Esophagus muscularis mucosa (tissue), 4 donors: ENCODE results near the gene OXNAD1. TPM values are rescaled to one million over a fixed set of nuclear protein-coding genes. Genes with fewer than 3 reads are reported as not detected.

ENCODE experiments used
- DNase-seq: peaks from one replicate; pipeline ENCODE4 v3.0.0-alpha.2; 2017; ENCODE audit errors: extremely low spot score
- H3K27ac ChIP-seq, 4 donors: fragments of 200-600 bp; sonication (generic); replicated peaks in 1 of 4; 1 replicate in 3 of 4; 2 replicates in 1 of 4; pipeline ENCODE4 v1.5.1; 2016 to 2019; ENCODE audit warnings: mild to moderate bottlenecking in 1 of 4
- H3K27me3 ChIP-seq, 4 donors: fragments of 200-600 bp; sonication (generic); one replicate each; pipeline versions ENCODE4 v1.5.1 to v1.6.0; 2016 to 2019
- H3K36me3 ChIP-seq, 4 donors: fragments of 200-600 bp; sonication (generic); one replicate each; pipeline ENCODE4 v1.5.1; 2016 to 2019
- H3K4me1 ChIP-seq, 4 donors: fragments of 200-600 bp; sonication (generic); one replicate each; pipeline ENCODE4 v1.5.1; 2016 to 2019
- H3K4me3 ChIP-seq, 4 donors: fragments of 200-600 bp; sonication (generic); 1 replicate in 2 of 4; 2 replicates in 2 of 4; pipeline ENCODE4 v1.5.1; 2016 to 2019; ENCODE audit warnings: mild to moderate bottlenecking in 4 of 4, moderate library complexity in 1 of 4
- H3K9me3 ChIP-seq, 4 donors: fragments of 200-600 bp; sonication (generic); 1 replicate in 3 of 4; 2 replicates in 1 of 4; pipeline ENCODE4 v1.5.1; 2016 to 2019
- EP300 ChIP-seq: sonication (generic); formaldehyde crosslinking; IDR thresholded peaks from one replicate; pipeline ENCODE4 v1.6.1; 2017; ENCODE audit warnings: antibody characterized with exemption
- POLR2A ChIP-seq: fragments of 450-650 bp; IDR thresholded peaks from one replicate; pipeline ENCODE4 v1.6.1; 2017; ENCODE audit warnings: antibody characterized with exemption, moderate library complexity, mild to moderate bottlenecking, low read depth
- POLR2AphosphoS5 ChIP-seq, 2 donors: sonication (generic); formaldehyde crosslinking; IDR thresholded peaks; one replicate each; pipeline ENCODE4 v1.6.1; 2017; ENCODE audit warnings: antibody characterized with exemption in 2 of 2
- WGBS: methylation state at CpG from one replicate; pipeline ENCODE4 v1.1.5; 2018; 5-methylcytosine and 5-hydroxymethylcytosine counted together
- intact Hi-C: fragments of 100-400 bp; cut with DNase I; formaldehyde crosslinking; loops from one replicate; pipeline ENCODE4 v1.15.1; 2023
- total RNA-seq, 4 donors: library from RNA; depleted of rRNA; stranded (reverse); fragments of >200 nt; gene quantifications; one replicate each; pipeline versions ENCODE4 v1.1.0 to v1.2.1, GENCODE V29; 2016
- TF ChIP-seq, protein P1 (sequence below), 3 experiments: fragments of 200-600 bp in 2 of 3; fragments of 450-650 bp in 1 of 3; sonication (generic) in 2 of 3; IDR thresholded peaks; one replicate each; pipeline ENCODE4 v1.5.1; 2017 to 2019; ENCODE audit warnings: antibody characterized with exemption in 3 of 3, mild to moderate bottlenecking in 2 of 3, moderate library complexity in 1 of 3

The OXNAD1 gene
- total RNA-seq, 4 donors from 2014 or later, result 6.7 to 13.3 (median 10.2) TPM

- no peaks in the 10 kb centered on the region for H3K9me3 ChIP-seq
- intact Hi-C loops, result no loop called here
- peaks cover 7 to 69% (median 40%) of the 10 kb centered on the region in 4 donors for H3K4me1 ChIP-seq
- DNase-seq, result peak; percentile 53
- no peak for TF ChIP-seq POLR2A
- TF ChIP-seq, protein P1, sequence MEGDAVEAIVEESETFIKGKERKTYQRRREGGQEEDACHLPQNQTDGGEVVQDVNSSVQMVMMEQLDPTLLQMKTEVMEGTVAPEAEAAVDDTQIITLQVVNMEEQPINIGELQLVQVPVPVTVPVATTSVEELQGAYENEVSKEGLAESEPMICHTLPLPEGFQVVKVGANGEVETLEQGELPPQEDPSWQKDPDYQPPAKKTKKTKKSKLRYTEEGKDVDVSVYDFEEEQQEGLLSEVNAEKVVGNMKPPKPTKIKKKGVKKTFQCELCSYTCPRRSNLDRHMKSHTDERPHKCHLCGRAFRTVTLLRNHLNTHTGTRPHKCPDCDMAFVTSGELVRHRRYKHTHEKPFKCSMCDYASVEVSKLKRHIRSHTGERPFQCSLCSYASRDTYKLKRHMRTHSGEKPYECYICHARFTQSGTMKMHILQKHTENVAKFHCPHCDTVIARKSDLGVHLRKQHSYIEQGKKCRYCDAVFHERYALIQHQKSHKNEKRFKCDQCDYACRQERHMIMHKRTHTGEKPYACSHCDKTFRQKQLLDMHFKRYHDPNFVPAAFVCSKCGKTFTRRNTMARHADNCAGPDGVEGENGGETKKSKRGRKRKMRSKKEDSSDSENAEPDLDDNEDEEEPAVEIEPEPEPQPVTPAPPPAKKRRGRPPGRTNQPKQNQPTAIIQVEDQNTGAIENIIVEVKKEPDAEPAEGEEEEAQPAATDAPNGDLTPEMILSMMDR (IDR thresholded peaks at IDR 0.05), result no peak
- no peak for TF ChIP-seq EP300
- no peak for TF ChIP-seq POLR2AphosphoS5 (IDR thresholded peaks at IDR 0.05)
- no peaks in the 10 kb centered on the region for H3K27me3 ChIP-seq
- H3K36me3 ChIP-seq, result peaks cover 3 to 90% (median 61%) of the 10 kb centered on the region in 4 donors
- WGBS, result 89% methylated on average over 5 of the region's 5 CpGs
- no peak overlapping the region for H3K4me3 ChIP-seq
- H3K27ac ChIP-seq, result peak overlapping the region; percentile 49 to 69 (median 58)
Observed at GRCh38 chr3:16316847-16317560, 52.0 kb downstream of the OXNAD1 start.

DNA sequence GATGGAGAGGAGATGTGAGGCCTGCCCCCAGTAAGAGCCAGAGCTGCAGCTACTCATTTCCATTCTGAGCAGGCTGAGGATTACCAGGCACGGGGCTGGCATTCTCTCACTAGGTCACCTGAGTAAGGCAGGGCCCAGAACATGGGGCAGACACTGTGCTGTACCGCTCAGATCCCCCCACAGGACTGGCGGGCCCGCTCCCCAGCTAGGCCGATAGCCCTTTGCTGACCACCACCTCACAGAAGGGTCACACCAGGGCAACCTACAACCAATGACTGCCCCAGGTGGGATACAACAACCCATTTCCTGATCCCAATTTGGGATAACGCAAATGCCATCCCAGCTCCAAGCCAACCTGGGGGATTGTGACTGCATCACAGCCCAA lies 52.5 kb downstream of the OXNAD1 start:
- TF ChIP-seq POLR2A (no peak), EP300 (no peak)
- peaks cover 4 to 69% (median 39%) of the 10 kb centered on the region in 4 donors for H3K4me1 ChIP-seq
- WGBS, result 90% methylated on average over 2 of the region's 6 CpGs
- peaks cover 7 to 96% (median 67%) of the 10 kb centered on the region in 4 donors for H3K36me3 ChIP-seq
- DNase-seq, result peak; percentile 60
- intact Hi-C loops, result no loop called here
- no peaks in the 10 kb centered on the region for H3K27me3 ChIP-seq
- H3K9me3 ChIP-seq, result no peaks in the 10 kb centered on the region
- H3K4me3 ChIP-seq, result no peak overlapping the region
- peak overlapping the region; percentile 49 to 69 (median 58) for H3K27ac ChIP-seq

- no peaks in the 10 kb centered on the region for H3K27me3 ChIP-seq
- DNase-seq, result no peak
- H3K27ac ChIP-seq, result peak overlapping the region; percentile 49 to 69 (median 58)
- no peak overlapping the region for H3K4me3 ChIP-seq
- TF ChIP-seq POLR2A (no peak), POLR2AphosphoS5 (IDR thresholded peaks at IDR 0.05) (no peak), EP300 (no peak)
- TF ChIP-seq, protein P1 (IDR thresholded peaks at IDR 0.05), result no peak
- H3K36me3 ChIP-seq, result peaks cover 7 to 99% (median 73%) of the 10 kb centered on the region in 4 donors
- intact Hi-C loops, result no loop called here
- H3K4me1 ChIP-seq, result peaks cover 0 to 74% (median 39%) of the 10 kb centered on the region in 4 donors
- 81% methylated on average over 7 of the region's 7 CpGs for WGBS
- H3K9me3 ChIP-seq, result no peaks in the 10 kb centered on the region
Observed at GRCh38 chr3:16318176-16318575, 53.2 kb downstream of the OXNAD1 start.

GRCh38 chr3:16319307-16319706 lies 54.3 kb downstream of the OXNAD1 start:
- peaks cover 7 to 99% (median 71%) of the 10 kb centered on the region in 4 donors for H3K36me3 ChIP-seq
- H3K27me3 ChIP-seq, result no peaks in the 10 kb centered on the region
- intact Hi-C loops, result no loop called here
- TF ChIP-seq EP300, result no peak
- TF ChIP-seq, protein P1 (IDR thresholded peaks at IDR 0.05), result peak in 2 of 3 experiments; percentile 7 to 20
- no peak for TF ChIP-seq POLR2A
- TF ChIP-seq POLR2AphosphoS5 (IDR thresholded peaks at IDR 0.05), result no peak
- H3K27ac ChIP-seq, result peak overlapping the region; percentile 26 to 69 (median 56)
- no peaks in the 10 kb centered on the region for H3K9me3 ChIP-seq
- peaks cover 0 to 75% (median 48%) of the 10 kb centered on the region in 4 donors for H3K4me1 ChIP-seq
- 73% methylated on average over 4 of the region's 4 CpGs for WGBS
- H3K4me3 ChIP-seq, result no peak overlapping the region
- DNase-seq, result no peak

- WGBS, result 92% methylated on average over 4 of the region's 4 CpGs
- Histone ChIP-seq H3K9me3 (no peaks in the 10 kb centered on the region), H3K27me3 (no peaks in the 10 kb centered on the region), H3K4me1 (peaks cover 0 to 72% (median 50%) of the 10 kb centered on the region in 4 donors), H3K27ac (peak overlapping the region; percentile 26 to 69 (median 56)), H3K4me3 (no peak overlapping the region), H3K36me3 (peaks cover 7 to 96% (median 69%) of the 10 kb centered on the region in 4 donors)
- DNase-seq, result peak; percentile 42
- intact Hi-C loops, result no loop called here
- TF ChIP-seq, protein P1 (IDR thresholded peaks at IDR 0.05), result no peak
- TF ChIP-seq POLR2AphosphoS5 (IDR thresholded peaks at IDR 0.05), result no peak
- TF ChIP-seq EP300, result no peak
- no peak for TF ChIP-seq POLR2A
Observed at GRCh38 chr3:16319723-16320122, 54.7 kb downstream of the OXNAD1 start.
